Epithelial cell of esophagus (primary cell): ENCODE measurements around the gene SLC44A2.

Experiments
- DNase-seq: peaks from one replicate; pipeline ENCODE4 v3.0.0; 2010; ENCODE audit warnings: low read depth
- H3K4me3 ChIP-seq: 2 replicates; pipeline ENCODE4 v1.5.1; 2011; ENCODE audit warnings: mild to moderate bottlenecking, low read length, control low read depth
- CTCF ChIP-seq: IDR thresholded peaks from 2 replicates; pipeline ENCODE4 v1.5.1; 2011; ENCODE audit warnings: low read depth, mild to moderate bottlenecking, low read length, control low read depth, inconsistent platforms; ENCODE audit not compliant: insufficient read depth; ENCODE audit errors: missing control alignments

SLC44A2 gene

GRCh38 chr19:10640361-10640760 lies 15.0 kb downstream of the SLC44A2 start:
- DNase-seq: no peak
- no peak for TF ChIP-seq CTCF
- no peak overlapping the region for H3K4me3 ChIP-seq

- no peak for TF ChIP-seq CTCF
- H3K4me3 ChIP-seq: no peak overlapping the region
- no peak for DNase-seq
These were observed 15.9 kb downstream of the SLC44A2 start for GRCh38 chr19:10641248-10641647.

GRCh38 chr19:10642473-10643171 lies 17.3 kb downstream of the SLC44A2 start:
- no peak for DNase-seq
- H3K4me3 ChIP-seq: no peak overlapping the region
- TF ChIP-seq CTCF: no peak

GRCh38 chr19:10643172-10643967 lies 18.0 kb downstream of the SLC44A2 start:
- DNase-seq: no peak
- TF ChIP-seq CTCF: no peak
- H3K4me3 ChIP-seq: no peak overlapping the region

DNA sequence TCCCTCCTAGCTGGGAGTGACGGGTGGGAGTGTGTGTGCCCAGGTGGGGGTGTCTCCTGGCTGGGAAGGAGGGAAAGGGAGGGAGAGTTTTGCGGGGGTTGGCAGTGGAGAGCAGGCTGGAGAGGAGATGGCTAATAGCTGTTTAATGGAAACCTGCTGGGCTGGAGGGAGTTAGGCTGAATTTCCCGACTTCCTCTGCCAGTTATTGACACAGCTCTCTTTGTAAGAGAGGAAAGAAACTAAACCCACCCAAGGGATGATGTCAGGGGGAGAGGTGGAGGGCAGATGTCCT lies 18.6 kb downstream of the SLC44A2 start:
- DNase-seq: no peak
- no peak overlapping the region for H3K4me3 ChIP-seq
- no peak for TF ChIP-seq CTCF

DNA sequence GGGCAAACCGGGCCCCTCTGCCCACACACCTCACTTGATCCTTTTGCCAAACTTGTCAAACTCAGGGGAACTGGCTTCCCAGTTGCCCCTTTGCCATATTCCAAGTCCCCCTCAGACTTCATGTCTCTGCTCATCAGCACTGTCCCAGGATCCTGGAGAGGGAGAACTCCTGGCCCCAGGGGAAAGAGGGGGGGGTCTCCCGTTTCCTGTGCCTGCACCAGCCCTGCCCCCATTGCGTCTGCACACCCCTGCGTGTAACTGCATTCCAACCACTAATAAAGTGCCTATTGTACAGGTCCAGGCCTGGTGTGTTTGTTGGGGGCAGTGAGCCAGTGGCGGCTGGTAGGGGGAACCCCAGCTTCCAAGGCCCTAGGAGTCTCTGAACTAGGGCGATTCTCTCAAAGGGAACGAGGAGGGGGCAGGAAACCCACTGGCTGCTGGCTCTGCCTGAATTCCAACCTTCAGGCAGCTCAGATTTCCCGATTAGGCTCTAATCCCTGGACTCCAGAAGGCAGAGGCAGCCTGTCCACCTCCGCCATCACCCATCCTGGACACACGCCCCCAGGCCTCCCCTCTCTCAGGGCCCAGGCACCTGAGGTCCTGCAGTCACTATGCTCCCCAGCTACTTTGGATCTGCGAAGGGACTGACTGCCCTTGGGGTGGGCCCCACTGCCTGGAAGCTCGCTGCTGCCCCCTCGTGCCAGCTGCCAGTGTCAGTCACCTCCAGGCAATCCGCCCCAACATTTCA lies 19.1 kb downstream of the SLC44A2 start:
- peak; percentile 79 for DNase-seq
- no peak overlapping the region for H3K4me3 ChIP-seq
- peak; percentile 87 for TF ChIP-seq CTCF
